Gastrocnemius medialis (tissue), 4 donors: ENCODE data around the gene EVA1B. TPM values are rescaled to one million over a fixed set of nuclear protein-coding genes. Genes with fewer than 3 reads are reported as not detected.
A peak's percentile ranks its signal among the peaks of the same experiment; 100 is the strongest.

Experiments
- ATAC-seq, 2 donors: fragments of 150-250 bp; one replicate each; pipeline ENCODE4 v1.9.1; 2016
- DNase-seq, 2 donors: peaks; one replicate each; pipeline ENCODE4 v3.0.0-alpha.2; 2019
- H3K27ac ChIP-seq, 4 donors: fragments of 200-600 bp; sonication (generic); 1 replicate in 1 of 4; 2 replicates in 3 of 4; pipeline ENCODE4 v1.5.1; 2016 to 2018; ENCODE audit warnings: mild to moderate bottlenecking in 2 of 4, moderate library complexity in 1 of 4
- H3K27me3 ChIP-seq, 3 donors: fragments of 200-600 bp; sonication (generic) in 2 of 3; 1 replicate in 1 of 3; 2 replicates in 2 of 3; pipeline versions ENCODE4 v1.5.1 to v1.6.0; 2016 to 2019; ENCODE audit warnings: mild to moderate bottlenecking in 1 of 3, moderate library complexity in 1 of 3
- H3K36me3 ChIP-seq, 2 donors: fragments of 200-600 bp; sonication (generic) in 1 of 2; one replicate each; pipeline ENCODE4 v1.5.1; 2017 to 2018
- H3K4me1 ChIP-seq, 2 donors: fragments of 200-600 bp; sonication (generic) in 1 of 2; one replicate each; pipeline ENCODE4 v1.5.1; 2016 to 2017; ENCODE audit warnings: mild to moderate bottlenecking in 2 of 2
- H3K4me3 ChIP-seq, 4 donors: fragments of 200-600 bp; sonication (generic) in 3 of 4; 1 replicate in 1 of 4; 2 replicates in 3 of 4; pipeline ENCODE4 v1.5.1; 2016 to 2019; ENCODE audit warnings: mild to moderate bottlenecking in 2 of 4
- H3K9me3 ChIP-seq, 3 donors: fragments of 200-600 bp; sonication (generic) in 2 of 3; 1 replicate in 1 of 3; 2 replicates in 2 of 3; pipeline ENCODE4 v1.5.1; 2016 to 2019
- POLR2A ChIP-seq, 2 donors: fragments of 450-650 bp; IDR thresholded peaks; one replicate each; pipeline ENCODE4 v1.6.1; 2017; ENCODE audit warnings: antibody characterized with exemption in 2 of 2, mild to moderate bottlenecking in 2 of 2, moderate library complexity in 2 of 2
- in situ Hi-C, 4 donors: fragments of 200-750 bp; cut with MboI; loops; one replicate each; pipeline versions ENCODE4 v1.15.0 to v1.8.0; 2017; ENCODE audit warnings: low sequenced_read_pairs in 4 of 4
- intact Hi-C: fragments of 100-400 bp; cut with DNase I; formaldehyde crosslinking; loops from one replicate; pipeline ENCODE4 v1.15.1; 2023; ENCODE audit warnings: low total_unique reads
- total RNA-seq, 4 donors: library from RNA; depleted of rRNA; stranded (reverse); fragments of >200 nt; gene quantifications; one replicate each; pipeline versions ENCODE4 v1.1.0 to v1.2.3, GENCODE V29; 2016
- TF ChIP-seq, protein P1 (sequence below), 5 experiments: fragments of 450-650 bp in 3 of 5; fragments of 200-600 bp in 2 of 5; sonication (generic) in 2 of 5; IDR thresholded peaks in 4 of 5; conservative IDR thresholded peaks in 1 of 5; 1 replicate in 4 of 5; 2 replicates in 1 of 5; pipeline ENCODE4 v1.5.1; 2016 to 2019; ENCODE audit warnings: antibody characterized with exemption in 5 of 5, mild to moderate bottlenecking in 3 of 5, moderate library complexity in 3 of 5

EVA1B gene, protein sequence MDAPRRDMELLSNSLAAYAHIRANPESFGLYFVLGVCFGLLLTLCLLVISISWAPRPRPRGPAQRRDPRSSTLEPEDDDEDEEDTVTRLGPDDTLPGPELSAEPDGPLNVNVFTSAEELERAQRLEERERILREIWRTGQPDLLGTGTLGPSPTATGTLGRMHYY
- 10 to 100 TPM; 10.0 to 19.9 (median 14.8) TPM for total RNA-seq

DNA sequence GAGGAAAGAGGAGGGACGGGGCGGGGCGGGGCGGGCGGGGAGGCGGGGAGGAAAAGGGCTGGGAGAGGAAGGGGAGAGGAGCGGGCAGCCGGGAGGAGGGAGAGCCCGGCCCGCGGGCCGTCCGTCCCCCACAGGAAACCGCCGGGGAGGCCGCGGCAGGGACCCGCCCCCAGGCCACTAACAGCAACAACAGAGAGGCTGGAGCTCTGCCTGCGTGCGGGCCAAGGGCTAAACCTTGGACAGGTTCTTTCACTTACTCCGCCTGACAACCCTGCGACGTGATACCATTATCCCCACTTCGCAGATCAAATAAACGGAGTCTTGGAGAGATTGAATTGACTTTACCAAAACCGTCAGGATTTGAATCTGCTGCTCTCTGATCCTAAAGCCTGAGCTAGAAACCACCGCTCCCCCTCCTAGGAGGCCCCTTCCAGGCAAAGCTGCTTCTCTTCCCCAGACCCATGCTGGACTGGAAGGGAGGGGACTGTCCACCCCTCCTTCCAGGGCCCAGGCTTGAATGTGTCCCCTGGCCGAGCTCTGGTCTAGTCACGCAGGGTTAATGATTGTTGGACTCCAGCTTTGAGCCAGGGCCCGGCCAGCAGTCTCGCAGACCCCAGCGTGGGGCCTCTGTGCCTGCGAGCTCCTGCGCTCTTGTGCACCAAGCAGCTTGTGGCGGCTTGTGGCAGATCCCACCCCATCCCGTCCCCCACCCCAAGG is at the start of gene EVA1B:
Gene EVA1B, minus strand, starts transcription at position 10 of the 717 bp plus-strand sequence. CDS start 608 bp downstream, outside the sequence.
- ATAC-seq (peak; percentile 35 to 48), DNase-seq (peak; percentile 40 to 65)
- peak within 1 kb of the TSS; percentile 64 to 69 (median 67) for H3K4me3 ChIP-seq
- intact Hi-C loops (no loop called here), in situ Hi-C loops (loop anchor here in 1 of 4 donors (25.0 kb wide), 1 partner anchor 89 kb away; no protein-coding TSS in a partner anchor)
- TF ChIP-seq, protein P1, sequence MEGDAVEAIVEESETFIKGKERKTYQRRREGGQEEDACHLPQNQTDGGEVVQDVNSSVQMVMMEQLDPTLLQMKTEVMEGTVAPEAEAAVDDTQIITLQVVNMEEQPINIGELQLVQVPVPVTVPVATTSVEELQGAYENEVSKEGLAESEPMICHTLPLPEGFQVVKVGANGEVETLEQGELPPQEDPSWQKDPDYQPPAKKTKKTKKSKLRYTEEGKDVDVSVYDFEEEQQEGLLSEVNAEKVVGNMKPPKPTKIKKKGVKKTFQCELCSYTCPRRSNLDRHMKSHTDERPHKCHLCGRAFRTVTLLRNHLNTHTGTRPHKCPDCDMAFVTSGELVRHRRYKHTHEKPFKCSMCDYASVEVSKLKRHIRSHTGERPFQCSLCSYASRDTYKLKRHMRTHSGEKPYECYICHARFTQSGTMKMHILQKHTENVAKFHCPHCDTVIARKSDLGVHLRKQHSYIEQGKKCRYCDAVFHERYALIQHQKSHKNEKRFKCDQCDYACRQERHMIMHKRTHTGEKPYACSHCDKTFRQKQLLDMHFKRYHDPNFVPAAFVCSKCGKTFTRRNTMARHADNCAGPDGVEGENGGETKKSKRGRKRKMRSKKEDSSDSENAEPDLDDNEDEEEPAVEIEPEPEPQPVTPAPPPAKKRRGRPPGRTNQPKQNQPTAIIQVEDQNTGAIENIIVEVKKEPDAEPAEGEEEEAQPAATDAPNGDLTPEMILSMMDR (IDR thresholded peaks at IDR 0.05 in 4 of 5, conservative IDR thresholded peaks at IDR 0.05 in 1 of 5), result no peak
- peak in 1 of 2 donors; percentile 18 for TF ChIP-seq POLR2A (IDR thresholded peaks at IDR 0.05)
- no peaks in the 10 kb centered on the region for H3K36me3 ChIP-seq
- peaks cover 2 to 12% of the 10 kb centered on the region in 2 donors for H3K4me1 ChIP-seq
- peak within 1 kb of the TSS; percentile 74 to 81 (median 80) for H3K27ac ChIP-seq
- no peaks in the 10 kb centered on the region for H3K9me3 ChIP-seq
- peaks cover 0 to 21% (median 0%) of the 10 kb centered on the region in 3 donors for H3K27me3 ChIP-seq

DNA sequence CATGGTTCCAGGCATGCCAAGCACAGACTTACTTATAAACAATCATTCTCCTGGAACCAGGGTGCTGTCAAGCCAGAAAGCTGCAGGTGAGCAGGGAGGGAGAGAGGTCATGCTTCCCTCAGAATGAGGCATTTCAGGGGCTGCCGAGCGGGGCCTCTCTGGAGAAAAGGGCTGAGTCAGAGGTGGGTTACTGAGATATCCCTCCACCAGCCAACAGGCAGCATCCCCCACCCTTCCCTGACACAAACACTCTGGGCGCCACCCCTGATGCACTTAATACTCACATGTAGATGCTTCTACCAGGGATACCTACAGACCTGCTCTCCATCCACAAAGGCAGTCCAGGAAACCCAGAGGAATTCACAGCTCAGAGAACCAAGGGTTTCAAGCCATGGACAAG is 49.2 kb upstream of the EVA1B start:
- intact Hi-C loops (no loop called here), in situ Hi-C loops (no loop called here)
- Histone ChIP-seq H3K4me3 (no peak overlapping the region), H3K36me3 (no peaks in the 10 kb centered on the region), H3K27ac (peak overlapping the region; percentile 86 to 97 (median 92)), H3K27me3 (no peaks in the 10 kb centered on the region), H3K4me1 (peaks cover 48 to 76% of the 10 kb centered on the region in 2 donors), H3K9me3 (no peaks in the 10 kb centered on the region)
- TF ChIP-seq POLR2A (IDR thresholded peaks at IDR 0.05), result no peak
- TF ChIP-seq, protein P1 (IDR thresholded peaks at IDR 0.05 in 4 of 5, conservative IDR thresholded peaks at IDR 0.05 in 1 of 5), result no peak
- ATAC-seq (no peak), DNase-seq (no peak)

DNA sequence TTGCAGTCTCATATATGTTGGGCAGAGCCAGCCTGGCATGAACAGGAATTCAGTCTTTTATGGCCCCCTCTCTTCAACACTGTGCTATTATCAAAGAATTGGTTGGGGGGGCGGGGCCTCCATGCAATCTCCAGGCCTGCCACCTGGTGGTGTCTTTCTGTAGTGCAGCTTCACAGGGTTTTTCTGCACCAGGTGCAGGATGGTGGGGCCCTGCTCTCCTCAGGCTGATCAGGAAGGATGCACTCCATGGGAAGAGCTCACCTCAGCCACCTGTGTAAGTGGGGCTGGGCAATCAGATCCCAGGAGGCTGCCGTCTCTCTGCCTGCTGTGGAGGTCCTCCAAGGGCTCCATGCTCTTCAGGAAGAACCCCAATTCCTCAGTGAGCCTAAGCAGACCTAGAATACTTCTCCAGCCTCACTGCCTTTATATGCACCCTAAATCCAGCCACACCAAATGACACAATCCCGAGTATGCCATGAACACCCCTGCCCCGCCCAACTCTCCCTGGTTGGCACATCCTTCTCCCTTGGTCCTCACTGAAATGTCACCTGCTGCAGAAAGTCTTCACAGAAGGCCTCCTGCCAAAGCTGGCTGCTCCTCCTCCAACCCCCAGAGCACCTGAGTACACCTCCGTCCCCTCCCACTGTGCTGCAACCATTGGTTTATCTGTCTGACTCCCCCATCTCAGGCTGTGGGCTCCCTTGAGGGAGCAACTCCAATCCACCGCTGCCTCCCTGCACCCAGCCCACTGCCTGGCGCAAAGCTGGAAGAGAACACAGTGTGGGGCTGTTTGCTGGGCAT is 45.8 kb upstream of the EVA1B start:
- Histone ChIP-seq H3K36me3 (no peaks in the 10 kb centered on the region), H3K4me1 (peaks cover 47 to 68% of the 10 kb centered on the region in 2 donors), H3K4me3 (no peak overlapping the region), H3K27me3 (no peaks in the 10 kb centered on the region), H3K9me3 (no peaks in the 10 kb centered on the region), H3K27ac (peak overlapping the region in 2 of 4 donors; percentile 28 to 31)
- ATAC-seq (peak; percentile 13 to 32), DNase-seq (peak; percentile 20 to 63)
- intact Hi-C loops, result loop anchor here (1.0 to 2.0 kb wide), 2 partner anchors 27 to 52 kb away; no protein-coding TSS in a partner anchor
- TF ChIP-seq, protein P1 (IDR thresholded peaks at IDR 0.05 in 4 of 5, conservative IDR thresholded peaks at IDR 0.05 in 1 of 5), result peak; percentile 85 to 95 (median 93)
- no peak for TF ChIP-seq POLR2A (IDR thresholded peaks at IDR 0.05)
- in situ Hi-C loops, result no loop called here

DNA sequence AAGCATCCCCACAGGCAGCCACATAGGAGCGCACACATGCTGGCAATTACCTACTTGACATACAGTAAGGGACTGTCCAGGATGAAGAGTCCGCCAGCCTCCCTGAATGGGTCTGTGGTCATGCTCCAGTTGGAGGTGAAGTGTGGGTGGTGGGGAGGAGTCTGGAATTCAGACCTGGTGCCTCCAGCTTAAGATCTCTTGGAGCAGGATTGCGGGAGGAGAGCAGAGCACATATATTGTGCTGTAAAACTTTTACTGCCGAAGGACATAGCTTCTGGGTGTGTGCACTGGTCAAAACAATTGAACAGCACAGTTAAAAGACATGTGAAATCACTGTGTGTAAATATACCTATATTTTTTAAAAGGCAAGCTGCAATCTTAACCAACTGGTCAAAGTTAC is 44.4 kb upstream of the EVA1B start:
- ATAC-seq (no peak), DNase-seq (no peak)
- H3K27ac ChIP-seq, result no peak overlapping the region
- H3K4me1 ChIP-seq, result peaks cover 32 to 53% of the 10 kb centered on the region in 2 donors
- peaks cover 0 to 3% of the 10 kb centered on the region in 2 donors for H3K36me3 ChIP-seq
- in situ Hi-C loops (no loop called here), intact Hi-C loops (loop anchor here (2.0 kb wide), 1 partner anchor 53 kb away; no protein-coding TSS in a partner anchor)
- no peak for TF ChIP-seq POLR2A (IDR thresholded peaks at IDR 0.05)
- TF ChIP-seq, protein P1 (IDR thresholded peaks at IDR 0.05 in 4 of 5, conservative IDR thresholded peaks at IDR 0.05 in 1 of 5), result no peak
- no peaks in the 10 kb centered on the region for H3K9me3 ChIP-seq
- no peak overlapping the region for H3K4me3 ChIP-seq
- H3K27me3 ChIP-seq, result no peaks in the 10 kb centered on the region
